Measurements from ENCODE around the gene RAD52.

DNA sequence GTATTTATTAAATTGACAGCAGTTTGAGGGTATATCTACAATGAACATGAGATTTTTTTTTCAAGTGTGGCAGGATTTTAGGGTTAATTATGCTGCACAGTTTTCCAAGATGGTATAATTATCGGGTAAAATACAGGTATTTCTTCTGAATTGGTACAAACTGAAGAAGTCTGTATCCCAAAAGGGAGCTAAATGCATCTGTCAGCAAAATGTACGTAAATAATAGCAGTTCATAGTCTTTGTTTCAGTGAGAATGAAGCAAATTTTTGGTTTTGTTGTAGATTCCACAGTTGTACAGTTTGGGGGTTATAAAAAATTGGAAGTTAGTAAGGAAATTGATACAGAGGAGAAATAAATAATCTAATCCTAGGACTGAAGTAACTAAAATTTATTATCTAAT, 63.3 kb downstream of the RAD52 start:
- TF ChIP-seq, protein P1, sequence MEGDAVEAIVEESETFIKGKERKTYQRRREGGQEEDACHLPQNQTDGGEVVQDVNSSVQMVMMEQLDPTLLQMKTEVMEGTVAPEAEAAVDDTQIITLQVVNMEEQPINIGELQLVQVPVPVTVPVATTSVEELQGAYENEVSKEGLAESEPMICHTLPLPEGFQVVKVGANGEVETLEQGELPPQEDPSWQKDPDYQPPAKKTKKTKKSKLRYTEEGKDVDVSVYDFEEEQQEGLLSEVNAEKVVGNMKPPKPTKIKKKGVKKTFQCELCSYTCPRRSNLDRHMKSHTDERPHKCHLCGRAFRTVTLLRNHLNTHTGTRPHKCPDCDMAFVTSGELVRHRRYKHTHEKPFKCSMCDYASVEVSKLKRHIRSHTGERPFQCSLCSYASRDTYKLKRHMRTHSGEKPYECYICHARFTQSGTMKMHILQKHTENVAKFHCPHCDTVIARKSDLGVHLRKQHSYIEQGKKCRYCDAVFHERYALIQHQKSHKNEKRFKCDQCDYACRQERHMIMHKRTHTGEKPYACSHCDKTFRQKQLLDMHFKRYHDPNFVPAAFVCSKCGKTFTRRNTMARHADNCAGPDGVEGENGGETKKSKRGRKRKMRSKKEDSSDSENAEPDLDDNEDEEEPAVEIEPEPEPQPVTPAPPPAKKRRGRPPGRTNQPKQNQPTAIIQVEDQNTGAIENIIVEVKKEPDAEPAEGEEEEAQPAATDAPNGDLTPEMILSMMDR (IDR thresholded peaks at IDR 0.05), result no peak
- no peak for TF ChIP-seq POLR2A (IDR thresholded peaks at IDR 0.05)
